Stimulated activated CD4-positive, alpha-beta T cell treated with anti-CD3 and anti-CD28 coated beads, Interleukin-2, amount 100 ng/mL, for 4 hours (primary cell): ENCODE results near the gene EIF1.

ENCODE experiments used
- DNase-seq: peaks from one replicate; pipeline ENCODE4 v3.0.0-alpha.2; 2020; ENCODE audit warnings: low read depth

Gene EIF1

GRCh38 chr17:41736983-41737679 is 48.4 kb downstream of the EIF1 start:
- no peak for DNase-seq

- DNase-seq = no peak
These were observed 49.0 kb downstream of the EIF1 start for GRCh38 chr17:41737680-41738023.

- DNase-seq = peak; percentile 73
These were observed 49.6 kb downstream of the EIF1 start for GRCh38 chr17:41738077-41738800.

- no peak for DNase-seq
These were observed 50.1 kb downstream of the EIF1 start for GRCh38 chr17:41738801-41739112.

GRCh38 chr17:41739661-41740352 is 51.1 kb downstream of the EIF1 start:
- no peak for DNase-seq

- no peak for DNase-seq
These were observed 51.8 kb downstream of the EIF1 start for GRCh38 chr17:41740506-41740905.

- DNase-seq = no peak
These were observed 53.0 kb downstream of the EIF1 start for GRCh38 chr17:41741709-41742108.
